Smooth muscle cell (in vitro differentiated cells): ENCODE measurements around the gene HK1. TPM values are rescaled to one million over a fixed set of nuclear protein-coding genes. Genes with fewer than 3 reads are reported as not detected.
"Not testable (repeated sequence)": the region's sequence is repeated elsewhere in the genome, so short reads cannot be mapped to it uniquely, and the experiment has no call there.

Source experiments
- DNase-seq: peaks from one replicate; lab custom pipeline; 2025; ENCODE audit not compliant: unreplicated experiment; lab: John Stamatoyannopoulos, UW
- H2AFZ ChIP-seq: fragments of 200-600 bp; sonication (generic); 2 replicates; pipeline ENCODE4 v1.6.0; 2016; ENCODE audit warnings: antibody characterized with exemption, low read depth, mild to moderate bottlenecking
- H3F3A ChIP-seq: fragments of 200-600 bp; sonication (generic); 2 replicates; pipeline ENCODE4 v1.6.0; 2017; ENCODE audit warnings: antibody characterized with exemption, low read depth
- H3K27ac ChIP-seq: fragments of 200-600 bp; sonication (generic); 2 replicates; pipeline ENCODE4 v1.5.1; 2016; ENCODE audit warnings: low read depth, mild to moderate bottlenecking
- H3K27me3 ChIP-seq: fragments of 200-600 bp; sonication (generic); 2 replicates; pipeline ENCODE4 v1.6.1; 2016; ENCODE audit warnings: low read depth, mild to moderate bottlenecking
- H3K36me3 ChIP-seq: fragments of 200-600 bp; sonication (generic); 2 replicates; pipeline ENCODE4 v1.5.1; 2016; ENCODE audit warnings: low read depth
- H3K4me1 ChIP-seq: fragments of 200-600 bp; sonication (generic); 2 replicates; pipeline ENCODE4 v1.5.1; 2016; ENCODE audit warnings: low read depth
- H3K4me2 ChIP-seq: fragments of 200-600 bp; sonication (generic); 2 replicates; pipeline ENCODE4 v1.6.0; 2016; ENCODE audit warnings: mild to moderate bottlenecking
- H3K4me3 ChIP-seq: fragments of 200-600 bp; sonication (generic); 2 replicates; pipeline ENCODE4 v1.5.1; 2016; ENCODE audit warnings: mild to moderate bottlenecking
- H3K79me2 ChIP-seq: fragments of 200-600 bp; sonication (generic); 2 replicates; pipeline ENCODE4 v1.6.0; 2016; ENCODE audit warnings: low read depth, mild to moderate bottlenecking
- H3K9ac ChIP-seq: fragments of 200-600 bp; sonication (generic); 2 replicates; pipeline ENCODE4 v1.6.0; 2016; ENCODE audit warnings: low read depth
- H3K9me3 ChIP-seq: fragments of 200-600 bp; sonication (generic); replicated peaks from 2 replicates; pipeline ENCODE4 v1.5.1; 2016; ENCODE audit warnings: low read depth
- H4K20me1 ChIP-seq: fragments of 200-600 bp; sonication (generic); 2 replicates; pipeline ENCODE4 v1.6.0; 2016; ENCODE audit warnings: low read depth
- CTCF ChIP-seq: fragments of 200-600 bp; sonication (generic); IDR thresholded peaks from 2 replicates; pipeline ENCODE4 v1.5.1; 2017; ENCODE audit warnings: borderline replicate concordance, mild to moderate bottlenecking, antibody characterized with exemption; ENCODE audit not compliant: insufficient read depth, poor library complexity, severe bottlenecking
- WGBS: methylation state at CpG from one replicate; pipeline ENCODE4 v1.1.7; 2016; ENCODE audit warnings: low lambda C conversion rate; 5-methylcytosine and 5-hydroxymethylcytosine counted together
- polyA plus RNA-seq: library from polyadenylated mRNA; unstranded; fragments of >200 nt; fragmentation: Nextera tagmentation; extraction: Ambion mirVana; gene quantifications from 2 replicates; pipeline ENCODE4 v1.2.1, GENCODE V29; 2016
- total RNA-seq: library from RNA; depleted of rRNA; stranded (reverse); fragments of >200 nt; gene quantifications from 2 replicates; pipeline ENCODE4 v1.2.3, GENCODE V29; 2014

Gene HK1
- total and polyA plus RNA-seq, 2 experiments from 2014 or later, result 62.7 to 123 TPM

- peaks cover 96% of the 10 kb centered on the region for H4K20me1 ChIP-seq
- H3K36me3 ChIP-seq, result no peaks in the 10 kb centered on the region
- peak overlapping the region; percentile 88 for H3K27ac ChIP-seq
- H3F3A ChIP-seq, result peaks cover 34% of the 10 kb centered on the region
- no peaks in the 10 kb centered on the region for H3K9me3 ChIP-seq
- no peak for TF ChIP-seq CTCF
- no peak for DNase-seq
- 34% methylated on average over 23 of the region's 23 CpGs for WGBS
- H3K9ac ChIP-seq, result peak overlapping the region; percentile 59
- no peaks in the 10 kb centered on the region for H3K27me3 ChIP-seq
- peak overlapping the region; percentile 7 for H3K4me3 ChIP-seq
- peaks cover 32% of the 10 kb centered on the region for H3K4me1 ChIP-seq
- H3K4me2 ChIP-seq, result peak overlapping the region; percentile 77
- peaks cover 89% of the 10 kb centered on the region for H3K79me2 ChIP-seq
- peak overlapping the region; percentile 20 for H2AFZ ChIP-seq
These were observed 49.4 kb downstream of the HK1 start for GRCh38 chr10:69327463-69328379.

- peak overlapping the region; percentile 7 for H3K4me3 ChIP-seq
- H3K79me2 ChIP-seq, result peaks cover 85% of the 10 kb centered on the region
- DNase-seq, result no peak
- H3K27ac ChIP-seq, result peak overlapping the region; percentile 88
- peaks cover 36% of the 10 kb centered on the region for H3K4me1 ChIP-seq
- peak overlapping the region; percentile 77 for H3K4me2 ChIP-seq
- no peak for TF ChIP-seq CTCF
- H2AFZ ChIP-seq, result peak overlapping the region; percentile 20
- 70% methylated on average over 8 of the region's 8 CpGs for WGBS
- H3K36me3 ChIP-seq, result no peaks in the 10 kb centered on the region
- no peaks in the 10 kb centered on the region for H3K9me3 ChIP-seq
- H3K9ac ChIP-seq, result peak overlapping the region; percentile 59
- no peaks in the 10 kb centered on the region for H3K27me3 ChIP-seq
- peaks cover 32% of the 10 kb centered on the region for H3F3A ChIP-seq
- peaks cover 96% of the 10 kb centered on the region for H4K20me1 ChIP-seq
These were observed 50.1 kb downstream of the HK1 start for GRCh38 chr10:69328380-69328735.

GRCh38 chr10:69328888-69329287 is 50.6 kb downstream of the HK1 start:
- not testable (repeated sequence) for H3K27me3 ChIP-seq, H3K9ac ChIP-seq, H2AFZ ChIP-seq, H3K9me3 ChIP-seq, H3K36me3 ChIP-seq, H3K4me3 ChIP-seq, DNase-seq
- peak overlapping the region; percentile 77 for H3K4me2 ChIP-seq
- 80% methylated on average over 2 of the region's 2 CpGs for WGBS
- H4K20me1 ChIP-seq, result peaks cover 96% of the 10 kb centered on the region
- H3K27ac ChIP-seq, result peak overlapping the region; percentile 88
- peaks cover 32% of the 10 kb centered on the region for H3F3A ChIP-seq
- peaks cover 41% of the 10 kb centered on the region for H3K4me1 ChIP-seq
- H3K79me2 ChIP-seq, result peaks cover 85% of the 10 kb centered on the region

- no peak for DNase-seq
- H3K4me3 ChIP-seq, result no peak overlapping the region
- peak overlapping the region; percentile 88 for H3K27ac ChIP-seq
- peaks cover 48% of the 10 kb centered on the region for H3K4me1 ChIP-seq
- no peaks in the 10 kb centered on the region for H3K9me3 ChIP-seq
- peaks cover 96% of the 10 kb centered on the region for H4K20me1 ChIP-seq
- H3K27me3 ChIP-seq, result no peaks in the 10 kb centered on the region
- no peak for TF ChIP-seq CTCF
- H3F3A ChIP-seq, result peaks cover 32% of the 10 kb centered on the region
- peaks cover 84% of the 10 kb centered on the region for H3K79me2 ChIP-seq
- H3K4me2 ChIP-seq, result no peak overlapping the region
- no peak overlapping the region for H3K9ac ChIP-seq
- H3K36me3 ChIP-seq, result no peaks in the 10 kb centered on the region
- H2AFZ ChIP-seq, result no peak overlapping the region
- WGBS, result 53% methylated on average over 3 of the region's 3 CpGs
These were observed 51.5 kb downstream of the HK1 start for GRCh38 chr10:69329721-69330178.
